ENCODE results near the gene MAPK11.

MAPK11 gene

DNA sequence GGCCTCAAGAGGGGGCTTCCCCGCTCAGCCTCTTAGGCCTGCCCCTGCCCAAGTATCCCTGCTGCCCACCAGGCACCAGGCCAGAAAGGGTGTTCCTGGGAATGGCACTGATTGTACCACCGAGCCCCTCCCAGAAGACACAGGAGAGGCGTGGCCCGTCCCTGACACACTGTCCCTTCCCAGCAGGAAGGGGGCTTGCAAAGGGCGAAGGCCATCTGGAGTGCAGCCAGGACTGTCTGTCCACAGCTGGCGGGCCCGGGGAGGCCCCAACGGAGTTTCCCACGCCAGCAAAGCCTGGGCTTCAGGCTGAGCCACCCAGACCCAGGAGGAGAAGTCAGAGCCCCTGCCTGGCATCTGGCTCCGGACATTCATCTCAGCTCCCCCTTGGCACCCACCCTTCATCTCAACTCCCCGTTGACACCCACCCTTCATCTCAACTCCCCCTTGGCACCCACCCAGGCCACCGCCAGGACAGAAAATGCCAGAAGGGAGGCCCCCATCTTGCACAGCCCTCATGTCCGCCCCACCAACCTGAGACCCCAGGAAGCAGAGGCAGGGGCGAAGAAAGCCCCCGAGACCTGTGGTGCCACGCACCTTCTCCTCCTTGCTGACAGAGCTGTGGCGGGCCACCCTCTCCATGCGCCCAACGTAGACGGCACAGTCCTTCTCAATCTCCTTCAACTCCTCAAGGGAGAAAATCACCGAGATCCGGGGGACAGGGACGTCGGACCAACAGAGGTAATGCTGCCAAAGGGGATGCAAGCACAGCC is 44.8 kb downstream of the MAPK11 start:
- intact Hi-C loops (cut with DNase I; ENCODE audit: low total_unique reads), result no loop called here
- TF ChIP-seq, protein P1, sequence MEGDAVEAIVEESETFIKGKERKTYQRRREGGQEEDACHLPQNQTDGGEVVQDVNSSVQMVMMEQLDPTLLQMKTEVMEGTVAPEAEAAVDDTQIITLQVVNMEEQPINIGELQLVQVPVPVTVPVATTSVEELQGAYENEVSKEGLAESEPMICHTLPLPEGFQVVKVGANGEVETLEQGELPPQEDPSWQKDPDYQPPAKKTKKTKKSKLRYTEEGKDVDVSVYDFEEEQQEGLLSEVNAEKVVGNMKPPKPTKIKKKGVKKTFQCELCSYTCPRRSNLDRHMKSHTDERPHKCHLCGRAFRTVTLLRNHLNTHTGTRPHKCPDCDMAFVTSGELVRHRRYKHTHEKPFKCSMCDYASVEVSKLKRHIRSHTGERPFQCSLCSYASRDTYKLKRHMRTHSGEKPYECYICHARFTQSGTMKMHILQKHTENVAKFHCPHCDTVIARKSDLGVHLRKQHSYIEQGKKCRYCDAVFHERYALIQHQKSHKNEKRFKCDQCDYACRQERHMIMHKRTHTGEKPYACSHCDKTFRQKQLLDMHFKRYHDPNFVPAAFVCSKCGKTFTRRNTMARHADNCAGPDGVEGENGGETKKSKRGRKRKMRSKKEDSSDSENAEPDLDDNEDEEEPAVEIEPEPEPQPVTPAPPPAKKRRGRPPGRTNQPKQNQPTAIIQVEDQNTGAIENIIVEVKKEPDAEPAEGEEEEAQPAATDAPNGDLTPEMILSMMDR (IDR thresholded peaks at IDR 0.05), result no peak
- Histone ChIP-seq H3K4me3 (no peak overlapping the region), H3K9me3 (no peaks in the 10 kb centered on the region), H3K4me1 (no peaks in the 10 kb centered on the region), H3K36me3 (peaks cover 69 to 100% (median 89%) of the 10 kb centered on the region in 3 donors), H3K27me3 (no peaks in the 10 kb centered on the region), H3K27ac (no peak overlapping the region)
- DNase-seq, result no peak

GRCh38 chr22:50224071-50224470 is 46.1 kb downstream of the MAPK11 start:
- no peak overlapping the region for H3K27ac ChIP-seq
- H3K4me1 ChIP-seq, result no peaks in the 10 kb centered on the region
- no peaks in the 10 kb centered on the region for H3K27me3 ChIP-seq
- no peak overlapping the region for H3K4me3 ChIP-seq
- H3K9me3 ChIP-seq, result no peaks in the 10 kb centered on the region
- H3K36me3 ChIP-seq, result peaks cover 69 to 100% (median 93%) of the 10 kb centered on the region in 3 donors
- TF ChIP-seq, protein P1 (IDR thresholded peaks at IDR 0.05), result no peak
- intact Hi-C loops (cut with DNase I; ENCODE audit: low total_unique reads), result no loop called here
- no peak for DNase-seq

- no peaks in the 10 kb centered on the region for H3K4me1 ChIP-seq
- H3K36me3 ChIP-seq, result peaks cover 77 to 100% (median 93%) of the 10 kb centered on the region in 3 donors
- intact Hi-C loops (cut with DNase I; ENCODE audit: low total_unique reads), result no loop called here
- no peak overlapping the region for H3K4me3 ChIP-seq
- H3K27me3 ChIP-seq, result no peaks in the 10 kb centered on the region
- H3K9me3 ChIP-seq, result no peaks in the 10 kb centered on the region
- no peak overlapping the region for H3K27ac ChIP-seq
- no peak for DNase-seq
- TF ChIP-seq, protein P1 (IDR thresholded peaks at IDR 0.05), result no peak
Measured at GRCh38 chr22:50222508-50222907, 47.7 kb downstream of the MAPK11 start.

- TF ChIP-seq, protein P1 (IDR thresholded peaks at IDR 0.05), result no peak
- no peaks in the 10 kb centered on the region for H3K27me3 ChIP-seq
- H3K9me3 ChIP-seq, result no peaks in the 10 kb centered on the region
- no peaks in the 10 kb centered on the region for H3K4me1 ChIP-seq
- peaks cover 79 to 100% (median 94%) of the 10 kb centered on the region in 3 donors for H3K36me3 ChIP-seq
- no peak overlapping the region for H3K4me3 ChIP-seq
- intact Hi-C loops (cut with DNase I; ENCODE audit: low total_unique reads), result no loop called here
- no peak for DNase-seq
- H3K27ac ChIP-seq, result no peak overlapping the region
Measured at GRCh38 chr22:50221410-50222300, 48.5 kb downstream of the MAPK11 start.

DNA sequence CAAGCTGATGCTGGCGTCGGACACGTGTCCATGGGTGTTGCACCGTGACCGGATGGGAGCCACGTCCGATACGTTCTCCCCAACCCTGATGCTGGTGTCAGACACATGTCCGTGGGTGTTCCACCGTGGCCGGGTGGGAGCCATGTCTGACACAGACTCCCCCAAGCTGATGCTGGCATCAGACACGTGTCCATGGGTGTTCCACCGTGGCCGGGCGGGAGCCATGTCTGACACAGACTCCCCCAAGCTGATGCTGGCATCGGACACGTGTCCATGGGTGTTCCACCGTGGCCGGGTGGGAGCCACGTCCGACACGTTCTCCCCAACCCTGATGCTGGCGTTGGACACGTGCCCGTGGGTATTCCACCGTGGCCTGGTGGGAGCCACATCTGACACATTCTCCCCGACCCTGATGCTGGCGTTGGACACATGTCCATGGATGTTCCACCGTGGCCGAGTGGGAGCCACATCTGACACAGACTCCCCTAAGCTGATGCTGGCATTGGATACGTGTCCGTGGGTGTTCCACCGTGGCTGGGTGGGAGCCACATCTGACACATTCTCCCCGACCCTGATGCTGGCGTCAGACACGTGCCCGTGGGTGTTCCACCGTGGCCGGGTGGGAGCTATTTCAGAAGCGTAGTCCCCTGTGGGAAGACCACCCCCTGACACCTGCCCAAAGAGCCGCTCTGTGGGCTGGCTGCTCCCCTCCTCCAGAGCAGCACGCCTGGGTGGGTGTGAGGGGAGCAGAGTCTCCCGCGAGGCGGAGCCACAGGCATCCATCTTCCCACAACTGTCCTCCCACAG is 49.4 kb downstream of the MAPK11 start:
- intact Hi-C loops (cut with DNase I; ENCODE audit: low total_unique reads), result no loop called here
- Histone ChIP-seq H3K27ac (no peak overlapping the region), H3K9me3 (no peaks in the 10 kb centered on the region), H3K36me3 (peaks cover 79 to 100% (median 94%) of the 10 kb centered on the region in 3 donors), H3K4me3 (no peak overlapping the region), H3K4me1 (no peaks in the 10 kb centered on the region), H3K27me3 (no peaks in the 10 kb centered on the region)
- no peak for DNase-seq
- TF ChIP-seq, protein P1 (IDR thresholded peaks at IDR 0.05), result no peak
